ENCODE data around the gene SMLR1. TPM values are rescaled to one million over a fixed set of nuclear protein-coding genes. Genes with fewer than 3 reads are reported as not detected.

SMLR1 gene
- total RNA-seq, 6 experiments from 2014 or later: not detected

DNA sequence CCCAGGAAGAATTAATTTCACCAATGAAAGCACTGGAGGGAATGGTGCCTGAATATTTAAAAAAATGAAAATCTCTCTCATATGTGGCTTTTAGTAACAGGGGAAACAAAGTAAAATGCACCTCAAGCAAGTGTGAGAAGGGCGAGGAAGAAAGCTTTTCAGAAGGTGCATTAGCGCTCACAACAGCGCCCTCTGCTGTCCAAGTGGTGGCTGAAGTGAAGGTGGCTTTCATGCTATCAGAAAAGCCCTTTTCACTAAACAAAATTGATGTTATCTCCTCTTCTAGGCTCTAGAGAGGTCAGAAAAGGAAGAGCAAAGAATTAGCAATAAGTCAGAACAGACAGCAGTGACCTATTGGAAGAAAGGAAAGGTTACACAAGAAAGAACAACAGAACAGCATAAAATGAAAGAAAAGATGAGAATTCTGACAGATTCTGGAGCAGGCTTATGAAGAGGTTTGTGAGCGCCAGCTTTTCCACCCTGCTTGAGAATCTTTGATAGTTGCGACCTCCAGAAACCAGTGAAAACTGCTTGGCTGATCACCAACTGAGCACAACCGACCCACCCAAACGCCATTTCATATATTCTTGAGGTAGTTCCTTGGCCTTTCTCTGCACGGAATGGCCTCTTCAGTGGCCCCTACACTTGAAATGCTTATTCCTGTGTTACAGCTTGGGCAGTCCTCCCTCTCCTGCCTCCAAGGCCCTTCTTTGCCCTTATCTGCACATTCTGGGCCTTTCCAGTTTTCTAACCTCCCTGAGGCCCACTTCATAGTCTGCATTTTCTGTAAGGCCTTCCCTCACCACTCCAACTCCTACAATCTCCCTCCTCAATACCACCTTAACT is 45.3 kb downstream of the SMLR1 start:
- H3K4me1 Mint-ChIP-seq (ENCODE audit: low read depth): peaks cover 8% of the 10 kb centered on the region
- H3K36me3 Mint-ChIP-seq (ENCODE audit: low read depth): peaks cover 6% of the 10 kb centered on the region; the same call in 1 of the 2 replicates
- no peak overlapping the region for H3K4me3 Mint-ChIP-seq
- TF ChIP-seq, protein P1, sequence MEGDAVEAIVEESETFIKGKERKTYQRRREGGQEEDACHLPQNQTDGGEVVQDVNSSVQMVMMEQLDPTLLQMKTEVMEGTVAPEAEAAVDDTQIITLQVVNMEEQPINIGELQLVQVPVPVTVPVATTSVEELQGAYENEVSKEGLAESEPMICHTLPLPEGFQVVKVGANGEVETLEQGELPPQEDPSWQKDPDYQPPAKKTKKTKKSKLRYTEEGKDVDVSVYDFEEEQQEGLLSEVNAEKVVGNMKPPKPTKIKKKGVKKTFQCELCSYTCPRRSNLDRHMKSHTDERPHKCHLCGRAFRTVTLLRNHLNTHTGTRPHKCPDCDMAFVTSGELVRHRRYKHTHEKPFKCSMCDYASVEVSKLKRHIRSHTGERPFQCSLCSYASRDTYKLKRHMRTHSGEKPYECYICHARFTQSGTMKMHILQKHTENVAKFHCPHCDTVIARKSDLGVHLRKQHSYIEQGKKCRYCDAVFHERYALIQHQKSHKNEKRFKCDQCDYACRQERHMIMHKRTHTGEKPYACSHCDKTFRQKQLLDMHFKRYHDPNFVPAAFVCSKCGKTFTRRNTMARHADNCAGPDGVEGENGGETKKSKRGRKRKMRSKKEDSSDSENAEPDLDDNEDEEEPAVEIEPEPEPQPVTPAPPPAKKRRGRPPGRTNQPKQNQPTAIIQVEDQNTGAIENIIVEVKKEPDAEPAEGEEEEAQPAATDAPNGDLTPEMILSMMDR (IDR thresholded peaks at IDR 0.05): peak; percentile 98
- no peaks in the 10 kb centered on the region for H3K9me3 Mint-ChIP-seq
- H3K27ac Mint-ChIP-seq: no peak overlapping the region
- peaks cover 3% of the 10 kb centered on the region for H3K27me3 Mint-ChIP-seq (ENCODE audit: insufficient read depth)
- DNase-seq: peak; percentile 16

DNA sequence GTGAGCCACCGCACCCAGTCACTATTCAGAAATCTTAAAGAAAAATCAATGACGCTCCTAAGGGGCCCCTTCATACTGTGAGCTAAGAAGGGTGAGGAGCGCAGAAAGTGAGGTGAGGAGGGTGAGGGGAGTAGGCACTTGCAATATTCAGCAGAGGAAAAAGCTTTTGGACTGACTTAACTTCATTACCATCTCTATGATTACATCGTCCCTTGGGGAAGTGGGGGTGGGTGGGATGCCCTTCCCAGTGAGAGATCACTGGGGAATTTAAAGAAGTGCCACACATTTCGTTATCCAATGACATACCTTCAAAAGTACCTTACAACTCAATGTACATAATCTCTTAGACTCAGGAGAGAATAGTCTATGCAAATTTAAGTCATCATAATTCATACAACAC is 46.5 kb downstream of the SMLR1 start:
- peaks cover 3% of the 10 kb centered on the region for H3K27me3 Mint-ChIP-seq (ENCODE audit: insufficient read depth)
- DNase-seq: no peak
- H3K36me3 Mint-ChIP-seq (ENCODE audit: low read depth): peaks cover 6% of the 10 kb centered on the region; the same call in 1 of the 2 replicates
- no peaks in the 10 kb centered on the region for H3K9me3 Mint-ChIP-seq
- TF ChIP-seq, protein P1 (IDR thresholded peaks at IDR 0.05): no peak
- H3K4me1 Mint-ChIP-seq (ENCODE audit: low read depth): peaks cover 8% of the 10 kb centered on the region
- no peak overlapping the region for H3K27ac Mint-ChIP-seq
- H3K4me3 Mint-ChIP-seq: no peak overlapping the region

DNA sequence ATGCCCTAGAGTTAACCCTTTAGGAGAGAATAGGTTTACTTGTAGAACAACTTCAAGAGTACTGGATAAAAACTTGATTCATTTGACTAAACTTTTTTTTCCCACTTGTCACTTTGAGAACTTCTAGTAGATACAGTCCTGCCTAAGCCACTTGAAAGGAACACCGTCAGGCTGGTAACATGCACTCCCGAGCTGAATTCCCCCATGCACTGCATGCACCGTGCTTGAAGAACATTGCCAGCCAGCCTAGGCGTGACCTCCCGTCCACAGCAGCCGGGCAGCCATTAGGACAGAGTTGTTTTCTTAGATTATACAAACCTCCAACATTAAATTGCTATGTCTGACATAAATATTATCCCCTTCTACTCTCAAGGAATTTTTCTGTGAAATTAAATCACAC is 52.6 kb downstream of the SMLR1 start:
- H3K27ac Mint-ChIP-seq: no peak overlapping the region
- H3K27me3 Mint-ChIP-seq (ENCODE audit: insufficient read depth): no peaks in the 10 kb centered on the region; the same call in 1 of the 2 replicates
- no peaks in the 10 kb centered on the region for H3K9me3 Mint-ChIP-seq
- TF ChIP-seq, protein P1 (IDR thresholded peaks at IDR 0.05): no peak
- H3K4me3 Mint-ChIP-seq: no peak overlapping the region
- H3K36me3 Mint-ChIP-seq (ENCODE audit: low read depth): no peaks in the 10 kb centered on the region
- H3K4me1 Mint-ChIP-seq (ENCODE audit: low read depth): no peaks in the 10 kb centered on the region
- DNase-seq: no peak

DNA sequence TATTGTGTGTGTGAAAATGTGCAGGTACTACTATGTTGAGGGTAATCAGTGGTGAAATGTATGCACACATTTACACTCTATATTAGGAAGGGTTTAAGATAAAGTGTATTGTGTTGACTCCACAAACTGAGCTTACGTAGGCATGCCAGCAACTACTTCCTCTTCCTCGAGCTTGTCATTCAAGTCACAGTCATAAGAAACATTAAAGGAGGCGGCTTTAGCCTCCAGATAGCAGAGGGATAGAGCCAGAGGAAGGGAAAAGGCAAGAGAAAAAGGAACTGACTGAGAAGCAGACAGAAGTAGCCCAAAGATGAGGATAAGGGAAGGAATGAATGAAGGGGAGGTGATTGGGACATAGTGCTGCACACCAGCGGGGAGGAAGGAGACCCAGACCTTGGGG is 55.2 kb downstream of the SMLR1 start:
- DNase-seq: no peak
- H3K9me3 Mint-ChIP-seq: no peaks in the 10 kb centered on the region
- no peaks in the 10 kb centered on the region for H3K4me1 Mint-ChIP-seq (ENCODE audit: low read depth)
- H3K27ac Mint-ChIP-seq: no peak overlapping the region
- no peak overlapping the region for H3K4me3 Mint-ChIP-seq
- TF ChIP-seq, protein P1 (IDR thresholded peaks at IDR 0.05): no peak
- no peaks in the 10 kb centered on the region for H3K36me3 Mint-ChIP-seq (ENCODE audit: low read depth)
- H3K27me3 Mint-ChIP-seq (ENCODE audit: insufficient read depth): no peaks in the 10 kb centered on the region

DNA sequence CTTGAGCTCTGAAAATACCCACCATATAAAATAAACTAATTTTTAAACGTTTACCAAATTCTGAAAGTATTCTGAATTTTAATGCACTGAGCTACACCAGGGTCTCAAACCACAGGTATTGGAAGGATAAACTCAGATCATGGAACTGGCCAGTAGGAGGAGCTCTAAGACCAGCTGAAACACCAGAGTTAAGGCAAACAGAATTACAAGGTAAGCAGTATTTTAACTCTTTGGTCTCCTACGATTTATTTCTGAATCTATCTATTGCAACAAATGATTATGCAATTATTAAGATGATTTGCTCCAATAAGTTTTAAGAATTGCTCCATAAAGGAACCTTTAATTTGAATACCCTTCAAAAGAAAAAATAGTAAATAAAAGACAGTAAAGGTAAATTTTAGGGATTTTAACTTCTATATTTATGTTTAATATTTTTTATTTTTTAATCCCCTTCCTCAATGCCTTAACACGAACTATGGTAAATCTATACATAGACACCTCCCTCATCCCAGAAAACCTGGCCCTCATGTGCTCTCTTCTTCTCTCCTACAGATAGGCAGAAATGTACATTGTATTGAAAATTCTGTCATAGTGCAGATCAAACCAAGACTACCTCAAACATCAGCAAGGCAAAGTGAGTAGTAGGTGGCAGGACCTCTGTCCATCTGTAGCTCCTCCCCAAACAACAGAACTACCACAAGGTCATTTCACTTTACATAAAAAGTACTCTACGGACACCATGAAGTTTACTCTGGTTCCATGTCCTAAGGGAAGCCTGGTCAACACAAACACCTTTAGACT is 58.4 kb downstream of the SMLR1 start:
- Mint-ChIP-seq H3K27me3 (ENCODE audit: insufficient read depth) (no peaks in the 10 kb centered on the region), H3K36me3 (ENCODE audit: low read depth) (no peaks in the 10 kb centered on the region), H3K4me1 (ENCODE audit: low read depth) (peaks cover 7% of the 10 kb centered on the region), H3K27ac (no peak overlapping the region; the same call in 1 of the 2 replicates), H3K9me3 (no peaks in the 10 kb centered on the region), H3K4me3 (no peak overlapping the region)
- peak; percentile 66 for DNase-seq
- TF ChIP-seq, protein P1 (IDR thresholded peaks at IDR 0.05): peak; percentile 98

Other genes with a start within 250 kb of the SMLR1 start
- 10 to 100 TPM; 39.3 to 73.8 (median 60.7) TPM for gene EPB41L2, start 235.8 kb downstream of the SMLR1 start, total RNA-seq (2021; fragmentation: NEBNext Ultra II Directional; extraction: Animal tissue kit (Norgen Biotek cat#: 25700))